Hematopoietic multipotent progenitor cell treated with erythropoietin and hydrocortisone succinate and interleukin-3 and kit ligand, for 15 days (in vitro differentiated cells): ENCODE data around the gene KLHL18.
"Not testable (repeated sequence)": the region's sequence is repeated elsewhere in the genome, so short reads cannot be mapped to it uniquely, and the experiment has no call there.

ENCODE experiments used
- DNase-seq: peaks from one replicate; pipeline ENCODE4 v3.0.0-alpha.2; 2015; ENCODE audit warnings: low spot score

KLHL18 gene

DNA sequence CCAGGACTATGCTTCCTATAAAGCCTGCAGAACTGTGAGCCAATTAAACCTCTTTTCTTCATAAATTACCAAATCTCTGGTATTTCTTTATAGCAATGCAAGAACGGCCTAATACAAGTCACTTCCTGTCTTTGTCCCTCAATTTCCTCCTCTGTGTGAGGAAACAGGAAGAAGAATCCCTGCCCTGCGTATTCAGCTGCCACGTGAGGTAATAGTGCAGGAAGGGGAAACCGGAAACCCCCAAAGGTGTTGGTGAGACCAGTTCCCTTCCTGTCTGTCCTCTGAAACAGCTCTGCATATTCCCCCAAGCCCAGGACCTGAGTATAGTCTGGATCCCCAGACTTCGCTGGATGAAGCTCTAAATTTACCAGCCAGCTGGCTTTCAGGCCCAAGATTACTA lies 80.0 kb downstream of the KLHL18 start:
- DNase-seq, result no peak

DNA sequence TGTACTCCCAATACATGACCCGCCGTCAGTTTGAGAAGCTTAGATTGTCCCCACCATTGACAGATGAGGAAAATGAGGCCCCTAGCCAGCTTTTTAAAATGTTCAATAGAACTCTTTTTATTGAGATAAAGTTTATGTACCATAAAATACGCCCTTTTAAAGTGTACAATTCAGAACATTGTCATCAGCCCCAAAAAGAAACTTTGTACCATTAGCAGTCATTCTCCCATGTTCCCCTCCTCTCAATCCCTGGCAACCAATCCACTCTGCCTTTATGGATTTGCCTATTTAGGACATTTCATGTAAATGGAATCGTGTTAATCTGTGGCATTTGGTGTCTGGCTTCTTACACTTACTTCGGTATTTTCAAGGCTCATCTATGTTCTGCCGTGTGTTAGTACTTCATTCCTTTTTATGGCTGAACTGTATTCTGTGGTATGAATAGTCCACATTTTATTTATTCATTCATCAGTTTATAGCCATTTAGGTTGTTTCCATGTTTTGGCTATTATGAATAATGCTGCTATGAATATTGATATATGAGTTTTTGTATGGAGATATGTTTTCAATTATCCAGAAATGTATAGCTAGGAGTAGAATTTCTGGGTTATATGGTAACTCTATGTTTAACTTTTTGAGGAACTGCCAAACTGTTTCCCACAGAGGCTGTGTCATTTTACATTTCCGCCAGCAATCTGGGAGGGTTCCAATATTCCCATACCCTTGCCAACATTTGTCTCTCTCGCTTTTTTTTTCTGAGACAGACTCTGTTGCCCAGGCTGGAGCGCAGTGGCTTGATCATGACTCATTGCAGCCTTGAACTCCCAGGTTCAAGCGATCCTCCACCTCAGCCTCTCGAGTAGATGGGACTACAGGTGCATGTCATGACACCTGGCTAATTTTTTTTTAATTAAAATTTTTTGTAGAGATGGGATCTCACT lies 82.7 kb downstream of the KLHL18 start:
- DNase-seq, result no peak

DNA sequence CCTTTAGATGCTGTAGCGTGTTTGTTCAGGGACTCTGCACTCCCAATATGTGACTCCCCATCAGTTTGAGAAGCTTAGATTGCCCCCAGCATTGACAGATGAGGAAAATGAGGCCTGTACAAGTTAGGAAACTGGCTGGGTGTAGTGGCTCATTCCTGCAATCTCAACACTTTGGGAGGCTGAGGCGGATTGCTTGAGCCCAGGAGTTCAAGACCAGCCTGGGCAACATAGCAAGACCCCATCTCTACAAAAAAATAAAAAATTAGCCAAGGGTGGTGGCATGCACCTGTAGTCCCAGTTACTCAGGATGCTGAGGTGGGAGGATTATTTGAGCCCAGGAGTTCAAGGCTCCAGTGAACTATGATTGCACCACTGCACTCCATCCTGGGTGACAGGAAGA lies 84.1 kb downstream of the KLHL18 start:
- no peak for DNase-seq

DNA sequence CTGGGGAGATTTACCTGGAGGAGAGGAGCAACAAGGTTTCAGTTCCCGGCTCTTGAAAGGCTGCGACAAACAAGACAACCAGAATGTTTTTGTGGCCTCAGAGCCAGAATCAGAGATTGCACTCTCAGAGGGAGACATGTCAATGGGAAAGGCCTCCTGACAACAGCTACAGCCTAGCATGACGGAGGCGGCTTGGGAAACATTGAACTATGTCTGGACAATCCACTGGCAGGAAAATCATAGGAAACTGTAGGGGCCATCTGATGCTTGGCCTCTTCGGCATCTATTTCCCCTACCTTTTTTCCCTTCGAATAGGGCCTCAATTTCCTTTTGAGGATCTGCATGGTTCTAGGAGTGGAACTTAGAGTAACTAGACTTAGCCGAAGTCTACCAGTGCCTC lies 84.9 kb downstream of the KLHL18 start:
- no peak for DNase-seq

DNA sequence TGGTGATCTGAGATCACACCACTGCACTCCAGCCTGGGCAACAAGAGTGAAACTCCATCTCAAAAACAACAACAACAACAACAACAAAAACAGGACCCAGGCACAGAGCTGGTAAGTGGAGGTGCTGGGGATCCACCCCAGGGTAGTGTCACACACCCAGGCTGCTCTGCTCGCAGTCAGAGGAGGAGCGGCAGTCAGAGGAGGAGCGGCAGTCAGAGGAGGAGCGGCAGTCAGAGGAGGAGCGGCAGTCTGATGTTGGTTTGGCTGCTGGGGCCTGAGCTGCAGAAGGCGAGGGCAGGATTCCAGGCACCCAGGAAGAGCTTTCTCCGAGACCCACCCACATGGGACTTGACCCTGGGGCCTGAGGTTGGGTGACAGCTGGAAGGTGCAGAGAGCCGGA lies 87.3 kb downstream of the KLHL18 start:
- DNase-seq, result not testable (repeated sequence)

DNA sequence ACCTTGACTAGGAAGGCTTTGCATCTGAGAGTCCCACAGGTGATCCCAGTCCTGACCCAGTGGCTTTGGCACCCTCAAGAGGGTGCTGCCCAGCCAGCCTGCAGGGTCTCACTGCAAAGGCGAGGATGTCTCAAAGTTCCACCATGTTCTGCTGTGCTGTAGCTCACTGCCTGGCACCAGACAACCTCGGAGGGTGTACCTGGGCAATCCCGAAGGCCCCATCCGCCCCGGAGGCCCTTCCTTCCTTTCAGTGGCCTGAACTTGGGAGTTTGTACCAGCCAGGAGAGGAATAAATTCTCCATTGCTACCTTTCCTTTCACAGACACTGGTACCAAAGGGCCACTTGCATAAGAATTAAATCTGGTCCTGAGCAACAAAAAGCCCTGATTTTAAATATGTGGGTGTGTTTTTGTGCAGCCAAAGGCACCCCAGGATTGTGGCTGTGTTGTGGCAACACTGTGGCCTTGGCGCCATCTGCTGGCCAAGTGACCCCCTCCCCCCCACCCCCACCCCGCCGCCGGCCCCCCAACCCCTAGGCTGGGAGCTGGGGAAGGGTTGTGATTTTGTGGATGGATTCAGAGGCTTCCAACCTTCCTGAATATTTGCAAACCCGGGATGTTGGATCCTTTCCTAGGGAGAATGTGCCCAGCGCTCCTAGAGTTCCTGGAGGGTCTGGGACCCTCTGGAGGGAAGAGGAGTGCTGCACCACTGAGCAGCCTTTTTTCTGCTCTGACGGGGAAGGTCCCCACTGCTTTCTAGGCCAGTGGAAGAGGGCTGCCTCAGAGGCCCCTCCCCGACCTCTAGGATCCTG lies 88.3 kb downstream of the KLHL18 start:
- DNase-seq, result peak; percentile 37

DNA sequence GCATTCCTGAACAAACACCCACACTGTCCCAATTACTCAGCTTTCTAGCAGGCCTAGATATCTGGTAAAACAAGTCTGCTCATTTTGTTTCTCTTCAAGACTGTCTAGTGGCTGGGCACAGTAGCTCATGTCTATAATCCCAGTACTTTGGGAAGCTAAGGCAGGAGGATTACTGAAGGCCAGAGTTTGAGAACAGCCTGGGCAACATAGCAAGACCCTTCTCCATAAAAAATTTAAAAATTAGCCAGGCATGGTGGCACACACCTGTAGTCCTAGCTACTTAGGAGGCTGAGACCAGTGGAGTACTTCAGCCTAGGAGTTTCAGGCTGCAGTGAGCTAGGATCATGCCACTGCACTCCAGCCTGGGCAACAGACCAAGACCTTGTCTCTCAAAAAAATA lies 91.8 kb downstream of the KLHL18 start:
- no peak for DNase-seq

DNA sequence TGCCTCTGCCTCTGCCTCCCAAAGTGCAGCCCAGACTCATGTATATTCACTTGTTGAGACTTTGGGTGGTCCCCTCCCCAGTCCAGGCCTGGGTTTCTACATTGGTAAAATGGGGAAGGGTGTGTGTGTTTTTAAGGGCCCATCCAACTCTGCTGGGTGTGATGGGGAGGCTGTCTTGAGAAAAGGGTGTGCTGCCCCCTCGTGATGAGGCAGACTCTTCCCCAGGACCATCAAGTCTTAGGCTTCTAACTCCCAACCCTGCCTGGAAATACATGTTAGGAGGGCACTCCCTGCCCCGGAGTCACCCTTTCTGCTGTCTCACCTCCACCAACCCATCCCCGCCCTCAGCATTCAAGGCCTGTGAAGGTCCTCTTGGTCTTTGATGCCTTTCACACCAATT lies 93.6 kb downstream of the KLHL18 start:
- DNase-seq, result no peak

DNA sequence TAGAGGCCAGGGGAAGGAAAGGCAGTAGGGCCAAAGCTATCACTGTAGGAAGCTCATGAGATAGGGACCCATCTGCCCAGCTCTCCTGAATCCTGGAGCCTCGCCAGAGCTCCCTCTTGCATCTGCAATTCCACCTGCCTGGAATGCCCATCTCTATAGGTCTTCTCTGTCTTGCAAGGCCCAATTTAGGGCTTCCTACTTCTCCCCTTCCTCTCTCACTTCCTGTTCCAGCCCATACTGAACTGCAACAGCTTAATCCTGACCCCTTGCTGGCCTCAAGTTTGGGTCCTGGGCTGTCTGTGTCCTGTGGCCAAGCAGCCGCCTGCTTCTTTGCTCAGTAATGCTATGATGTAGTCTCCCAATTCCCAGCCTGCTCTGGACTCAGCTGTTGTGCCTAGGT lies 94.4 kb downstream of the KLHL18 start:
- DNase-seq, result no peak

DNA sequence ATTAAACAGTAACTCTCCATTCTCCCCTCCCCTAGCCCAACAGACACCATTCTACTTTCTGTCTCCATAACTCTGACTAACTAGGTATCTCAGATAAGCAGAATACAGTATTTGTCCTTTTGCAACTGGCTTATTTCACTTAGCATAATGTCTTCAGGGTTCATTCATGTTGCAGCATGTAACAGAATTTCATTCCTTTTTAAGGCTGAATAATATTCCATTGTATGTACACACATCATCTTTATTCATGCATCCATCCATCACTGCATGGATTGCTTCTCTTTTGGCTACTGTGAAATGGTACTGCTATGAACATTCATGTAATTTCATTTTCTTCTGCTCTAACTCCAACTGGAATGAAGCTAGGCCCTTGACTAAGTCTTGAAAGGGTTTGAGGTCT lies 96.1 kb downstream of the KLHL18 start:
- no peak for DNase-seq

DNA sequence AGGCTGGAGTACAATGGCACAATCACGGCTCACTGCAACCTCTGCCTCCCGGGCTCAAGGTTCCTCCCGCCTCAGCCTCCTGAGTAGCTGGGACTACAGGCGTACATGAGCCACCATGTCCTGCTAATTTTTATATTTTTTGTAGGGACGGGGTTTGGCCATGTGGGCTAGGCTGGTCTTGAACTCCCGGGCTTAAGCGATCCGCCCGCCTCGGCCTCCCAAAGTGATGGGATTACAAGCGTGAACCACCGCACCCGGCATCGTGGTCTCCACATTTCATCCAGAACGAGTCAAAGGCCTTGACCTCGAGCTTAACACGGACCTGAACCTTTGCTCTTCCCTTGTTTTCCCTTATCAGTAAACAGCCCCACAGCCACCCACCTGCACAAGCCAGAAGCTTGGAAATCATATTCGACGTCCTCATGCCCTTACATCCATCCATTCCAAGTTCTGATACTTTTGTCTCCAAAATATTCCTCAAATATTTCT lies 96.7 kb downstream of the KLHL18 start:
- DNase-seq, result no peak

DNA sequence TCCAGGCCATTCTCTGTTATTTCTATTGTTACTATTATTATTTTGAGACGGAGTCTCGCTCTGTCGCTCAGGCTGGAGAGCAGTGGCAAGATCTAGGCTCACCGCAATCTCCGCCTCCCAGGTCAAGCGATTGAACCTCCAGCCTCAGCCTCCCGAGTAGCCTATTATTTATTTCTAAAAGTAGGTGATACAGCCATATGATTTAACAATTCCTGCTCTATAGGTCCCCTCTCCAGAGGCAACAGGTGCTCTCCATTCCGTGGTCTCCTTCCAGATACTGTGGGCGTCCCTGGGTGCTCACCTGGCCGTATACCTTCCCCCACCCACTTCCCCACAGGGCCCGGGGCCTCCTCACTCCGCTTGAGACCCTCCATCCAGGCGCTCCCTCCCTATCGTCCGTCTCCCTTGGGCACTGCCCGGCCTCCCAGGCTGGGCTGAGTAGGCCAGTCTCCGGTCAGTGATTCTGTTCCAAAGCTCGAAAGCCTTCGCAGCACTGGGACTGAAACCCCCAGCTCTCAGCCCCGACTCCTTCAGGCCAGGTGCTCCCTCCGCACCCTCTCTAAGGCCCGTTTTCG lies 97.4 kb downstream of the KLHL18 start:
- DNase-seq, result no peak

DNA sequence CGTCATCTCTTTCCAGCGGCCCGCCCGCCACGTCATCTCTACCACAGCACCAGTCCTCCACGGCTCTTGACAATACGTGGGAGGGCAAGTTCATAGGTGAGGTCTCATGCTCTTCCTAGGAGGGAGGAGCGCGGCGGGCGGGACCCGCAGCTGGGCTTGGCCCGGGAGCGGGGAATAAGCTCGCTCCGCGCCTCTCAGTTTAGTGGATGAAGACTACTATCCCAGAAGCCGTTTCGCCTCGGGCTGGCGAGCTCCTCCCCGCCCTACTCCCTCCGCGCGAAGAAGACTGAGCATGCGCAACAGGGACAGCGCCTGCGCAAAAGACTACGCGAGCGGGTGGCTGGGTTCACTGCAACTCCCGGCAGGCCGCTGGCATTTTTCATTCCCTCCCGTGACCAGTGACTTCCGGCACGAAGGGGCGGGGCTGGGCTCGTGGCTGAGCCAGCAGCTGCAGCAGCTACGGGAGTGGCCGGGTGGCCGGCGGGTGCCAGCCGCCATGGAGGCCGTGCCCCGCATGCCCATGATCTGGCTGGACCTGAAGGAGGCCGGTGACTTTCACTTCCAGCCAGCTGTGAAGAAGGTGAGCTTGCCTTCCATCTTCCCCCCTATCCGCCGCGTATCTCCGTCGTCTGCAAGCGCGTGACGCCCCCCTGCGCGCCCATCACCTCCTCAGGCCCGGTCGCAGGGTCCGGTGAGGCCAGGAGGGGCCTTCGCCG lies 98.0 kb downstream of the KLHL18 start, which contains the start of gene PTPN23:
Gene PTPN23, plus strand, starts transcription at position 421 of the 716 bp plus-strand sequence. Its CDS starts 76 bp downstream, at position 497.
- peak; percentile 100 for DNase-seq

DNA sequence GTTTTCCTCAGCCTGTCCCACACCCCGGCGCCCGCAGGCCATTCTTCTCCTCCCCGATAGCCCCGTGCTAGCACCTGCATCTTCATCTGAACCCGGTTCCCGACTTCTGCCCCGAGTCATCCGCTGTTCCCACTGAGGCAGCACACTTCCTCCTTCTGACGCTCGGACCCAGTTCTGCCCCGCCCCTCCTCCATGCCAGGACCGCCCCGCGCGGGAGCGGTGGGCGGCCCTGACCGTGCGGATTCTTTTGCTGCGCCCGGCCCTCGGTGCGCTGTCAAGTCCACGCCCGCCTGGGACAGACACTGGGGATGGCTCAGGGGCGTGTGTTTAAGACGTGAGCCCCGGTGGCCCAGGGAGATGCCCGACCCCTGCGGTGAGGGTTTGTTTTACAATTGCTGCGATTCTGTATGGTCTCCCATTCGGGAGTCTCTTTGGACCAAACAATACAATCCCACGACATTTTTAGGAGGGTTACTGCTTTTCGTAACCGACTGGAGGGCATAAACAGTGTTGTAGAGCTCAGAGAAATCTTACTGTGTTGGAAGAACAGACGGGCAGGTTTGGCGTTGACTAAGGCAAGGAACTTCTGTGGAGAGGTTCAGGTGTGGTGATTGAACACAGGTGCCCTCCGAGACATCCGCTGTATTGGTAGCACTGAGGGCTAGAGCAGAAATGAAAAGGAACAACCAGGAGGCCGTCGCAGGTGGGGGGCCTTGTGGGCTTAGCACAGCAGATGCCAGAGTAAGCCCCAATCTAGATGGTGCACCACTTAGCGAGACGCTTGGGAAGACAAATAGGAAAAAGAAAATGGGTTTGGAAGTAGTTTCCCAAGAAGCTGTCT lies 98.8 kb downstream of the KLHL18 start:
- DNase-seq, result peak; percentile 82

DNA sequence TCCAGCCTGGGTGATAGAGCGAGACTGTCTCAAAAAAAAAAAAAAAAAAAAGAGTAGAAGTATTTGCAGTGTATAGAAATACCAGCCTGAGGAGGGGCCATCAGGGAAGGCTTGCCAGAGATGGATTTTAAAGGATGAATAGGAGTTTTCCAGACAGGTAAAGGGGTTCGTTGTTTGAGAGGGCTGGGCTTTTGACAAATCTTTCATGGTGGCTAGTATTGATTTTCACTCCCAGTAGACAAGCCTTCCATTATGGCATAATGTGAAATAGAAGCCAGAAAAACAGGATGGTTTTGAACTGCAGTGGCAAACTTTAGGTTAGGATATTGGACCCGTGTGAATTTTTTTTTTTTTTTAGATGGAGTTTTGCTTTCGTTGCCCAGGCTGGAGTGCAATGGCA lies 101.7 kb downstream of the KLHL18 start:
- no peak for DNase-seq

DNA sequence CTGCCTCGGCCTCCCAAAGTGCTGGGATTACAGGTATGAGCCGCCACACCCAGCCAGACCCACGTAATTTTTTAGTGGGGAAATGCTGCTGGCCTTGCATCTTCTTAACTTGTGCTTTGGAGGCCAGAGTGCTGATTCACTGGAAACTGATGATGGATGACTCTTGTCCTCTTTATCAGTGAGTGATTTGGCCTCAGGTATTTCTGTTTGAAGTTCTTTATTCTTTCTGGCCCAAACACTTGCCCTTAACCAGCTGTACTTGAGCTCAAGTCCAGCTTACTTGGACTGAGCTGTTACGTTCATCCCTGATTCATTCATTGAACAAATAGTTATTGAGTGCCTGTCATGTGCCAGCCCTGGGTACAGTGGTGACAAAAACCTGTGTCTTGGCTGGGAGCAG lies 102.3 kb downstream of the KLHL18 start:
- no peak for DNase-seq

DNA sequence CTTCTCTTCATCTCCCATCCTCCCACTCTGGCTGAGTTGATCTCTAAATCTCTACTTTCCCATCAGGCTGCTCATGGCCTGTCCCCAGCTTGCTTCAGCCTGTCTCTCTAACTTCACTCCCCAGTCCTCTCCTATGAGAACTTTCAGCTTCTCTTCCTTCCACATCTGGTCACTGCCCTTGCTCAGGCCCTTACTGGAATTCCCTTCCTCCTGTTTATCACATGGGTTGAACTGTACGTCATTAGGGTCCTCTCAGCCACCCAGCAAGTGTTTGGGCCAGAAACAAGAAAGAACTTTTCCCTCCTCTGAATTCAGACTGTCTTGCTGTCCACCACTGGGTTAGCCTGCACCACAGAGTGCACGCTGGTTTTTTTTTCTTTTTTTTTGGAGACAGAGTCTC lies 103.1 kb downstream of the KLHL18 start:
- DNase-seq, result no peak

DNA sequence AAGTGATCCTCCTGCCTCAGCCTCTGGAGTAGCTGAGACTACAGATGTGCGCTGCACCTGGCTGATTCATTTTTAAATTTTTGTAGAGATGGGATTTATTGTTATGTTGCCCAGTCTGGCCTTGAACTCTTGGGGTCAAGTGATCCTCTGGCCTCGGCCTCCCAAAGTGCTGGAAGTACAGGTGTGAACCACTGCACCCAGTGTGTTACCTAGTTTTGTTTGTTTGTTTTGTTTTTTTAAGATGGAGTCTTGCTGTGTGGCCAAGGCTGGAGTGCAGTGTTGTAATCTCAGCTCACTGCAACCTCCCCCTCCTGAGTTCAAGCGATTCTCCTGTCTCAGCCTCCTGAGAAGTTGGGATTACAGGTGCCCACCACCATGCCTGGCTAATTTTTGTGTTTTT lies 110.2 kb downstream of the KLHL18 start:
- no peak for DNase-seq

DNA sequence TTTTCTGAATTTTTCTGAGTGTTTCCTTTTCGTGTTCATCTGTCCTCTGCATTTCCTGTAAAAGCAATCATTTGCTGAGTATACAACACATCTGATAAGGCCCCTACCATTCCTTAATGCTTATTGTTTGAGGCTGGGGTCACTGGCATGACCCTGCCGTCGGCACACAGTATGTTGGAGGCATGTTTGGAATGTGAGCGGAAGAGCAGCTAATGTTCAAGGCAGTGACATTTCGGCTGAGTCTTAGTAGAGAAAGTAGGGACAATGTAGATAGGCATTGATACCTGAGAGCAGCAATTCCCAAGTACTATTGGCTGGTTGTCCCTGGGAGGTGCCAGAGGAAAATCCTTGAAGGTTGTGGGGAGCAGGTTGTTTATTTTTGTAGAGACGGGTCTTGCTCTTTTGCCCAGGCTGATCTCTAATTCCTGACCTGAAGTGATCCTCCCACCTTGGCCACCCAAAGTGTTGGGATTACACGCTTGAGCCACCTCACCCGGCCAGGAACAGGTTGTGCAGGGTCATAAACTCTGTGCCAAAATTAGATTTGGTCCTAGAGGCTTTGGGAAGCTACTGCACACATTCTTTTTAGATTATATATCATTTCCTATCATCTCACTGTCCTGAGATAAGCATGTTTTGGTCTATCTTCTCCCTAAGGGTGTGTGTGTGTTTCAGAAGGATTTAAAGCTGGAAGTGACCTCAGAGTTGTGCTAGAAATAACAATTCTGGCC lies 111.6 kb downstream of the KLHL18 start:
- no peak for DNase-seq

DNA sequence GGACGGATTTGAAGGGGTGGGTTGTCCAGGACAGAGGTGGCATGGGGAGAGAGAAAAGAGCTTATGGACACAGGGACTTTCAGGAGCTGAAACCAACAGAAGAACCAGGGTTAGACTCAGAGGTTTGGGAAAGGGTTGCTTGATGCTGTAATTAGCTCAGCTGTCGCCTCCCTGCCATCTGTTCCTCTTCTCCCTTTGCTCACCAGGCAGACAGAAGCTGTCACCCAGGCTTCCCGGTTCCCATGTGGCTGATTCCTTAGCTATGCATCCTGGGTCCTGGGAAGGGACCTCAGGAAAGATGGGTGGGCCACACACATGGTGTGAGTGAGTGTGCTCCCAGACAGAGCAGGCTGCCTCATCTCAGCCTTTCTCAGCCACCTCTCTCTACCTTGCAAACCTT lies 112.1 kb downstream of the KLHL18 start:
- DNase-seq, result no peak
